Activated CD4-positive, alpha-beta T cell treated with anti-CD3 and anti-CD28 coated beads for 1 hour (primary cell): ENCODE results near the gene AMFR.

Experiments used
- DNase-seq: peaks from one replicate; pipeline ENCODE4 v3.0.0-alpha.2; 2020

AMFR gene

DNA sequence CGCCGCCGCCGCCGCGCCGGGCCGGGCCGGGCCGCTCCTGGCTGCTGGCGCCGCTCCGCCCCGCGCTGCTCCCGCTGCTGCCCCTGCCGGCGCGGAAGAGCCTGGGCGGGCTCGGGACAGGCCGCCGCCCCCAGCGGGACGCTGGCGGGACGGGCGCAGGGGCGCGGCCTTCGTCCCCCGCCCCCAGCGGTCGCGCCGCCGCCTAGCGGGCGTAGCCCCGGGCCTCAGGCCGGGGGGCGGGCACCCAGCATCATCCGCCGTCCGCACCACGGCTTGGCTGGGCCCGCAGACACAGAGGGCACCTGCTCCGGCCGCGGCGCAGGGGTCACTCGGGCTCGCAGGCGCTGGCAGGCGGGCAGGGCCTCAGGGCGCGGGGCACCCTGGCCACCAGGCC is at the start of gene AMFR:
AMFR (minus strand) TSS at position 107 of the 394 bp plus-strand sequence. CDS start 218 bp downstream, outside the sequence.
- peak; percentile 47 for DNase-seq

DNA sequence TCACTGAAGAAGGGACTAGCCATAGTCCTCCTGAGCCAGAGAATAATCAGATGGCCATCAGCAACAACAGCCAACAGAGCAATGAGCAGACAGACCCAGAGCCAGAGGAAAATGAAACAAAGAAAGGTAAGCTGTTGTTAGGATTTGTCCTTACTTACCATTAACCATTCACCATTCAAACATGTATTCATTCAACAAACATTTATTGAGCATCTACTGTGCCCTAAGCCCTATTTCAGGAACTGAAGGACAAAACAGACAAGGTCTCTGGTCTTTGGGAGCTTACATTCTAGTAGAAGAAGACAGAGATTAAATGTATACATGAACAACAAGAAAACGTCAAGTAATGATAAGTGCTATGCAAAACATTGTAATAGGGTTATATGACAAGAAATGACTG is 45.3 kb upstream of the AMFR start:
- no peak for DNase-seq

DNA sequence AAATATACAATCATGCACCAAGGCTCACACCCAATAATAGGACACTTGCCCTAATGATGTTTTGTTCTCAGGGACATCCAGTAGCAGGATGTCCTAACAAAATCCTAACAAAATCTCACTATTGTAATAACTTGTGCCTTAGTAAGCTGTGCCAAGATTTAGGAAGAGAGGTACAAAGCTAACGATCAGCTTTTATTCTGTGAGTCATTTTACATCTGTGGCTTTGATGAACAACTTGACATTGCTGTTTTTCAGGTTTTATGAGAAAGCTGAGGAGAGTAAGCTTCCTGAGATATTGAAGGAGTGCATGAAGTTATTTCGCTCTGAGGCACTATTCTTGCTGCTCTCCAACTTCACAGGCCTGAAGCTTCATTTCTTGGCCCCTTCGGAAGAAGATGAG is 44.9 kb upstream of the AMFR start:
- DNase-seq: no peak

- no peak for DNase-seq
Observed at GRCh38 chr16:56469748-56470147, 44.4 kb upstream of the AMFR start.

- DNase-seq: no peak
Observed at GRCh38 chr16:56468800-56469199, 43.5 kb upstream of the AMFR start.

- no peak for DNase-seq
Observed at GRCh38 chr16:56466344-56466743, 41.0 kb upstream of the AMFR start.

GRCh38 chr16:56463153-56463552 is 37.8 kb upstream of the AMFR start:
- no peak for DNase-seq

DNA sequence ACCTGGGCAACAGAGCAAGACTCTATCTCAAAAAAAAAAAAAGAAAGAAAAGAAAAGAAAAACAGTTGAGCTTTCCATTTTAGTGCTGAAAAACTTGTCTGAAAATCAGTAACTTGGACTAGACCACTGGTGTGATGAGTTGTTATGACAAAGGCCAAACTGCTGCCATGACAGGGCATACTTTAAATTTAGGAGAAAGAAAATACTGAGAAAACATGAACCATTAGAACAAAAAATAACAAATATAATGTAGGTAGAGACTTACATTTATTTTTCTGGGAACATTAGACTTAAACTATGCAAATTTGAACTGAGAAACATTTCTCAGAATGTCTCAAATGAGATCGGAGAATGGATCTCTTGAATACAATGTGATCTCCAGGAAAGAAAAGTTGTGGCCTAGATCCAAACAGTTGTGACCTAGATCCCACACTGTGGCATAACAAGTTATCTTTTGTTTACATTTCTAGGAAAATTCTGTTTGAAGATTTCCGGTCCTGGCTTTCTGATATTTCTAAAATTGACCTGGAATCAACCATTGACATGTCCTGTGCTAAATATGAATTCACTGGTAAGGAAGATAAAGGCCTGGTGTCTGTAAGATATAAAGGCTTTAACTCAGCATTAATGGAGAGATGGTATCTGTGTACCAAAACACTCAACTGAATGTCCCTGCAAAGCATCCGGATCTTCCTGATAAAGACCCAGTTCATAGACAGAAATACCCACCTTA is 36.9 kb upstream of the AMFR start:
- no peak for DNase-seq

DNA sequence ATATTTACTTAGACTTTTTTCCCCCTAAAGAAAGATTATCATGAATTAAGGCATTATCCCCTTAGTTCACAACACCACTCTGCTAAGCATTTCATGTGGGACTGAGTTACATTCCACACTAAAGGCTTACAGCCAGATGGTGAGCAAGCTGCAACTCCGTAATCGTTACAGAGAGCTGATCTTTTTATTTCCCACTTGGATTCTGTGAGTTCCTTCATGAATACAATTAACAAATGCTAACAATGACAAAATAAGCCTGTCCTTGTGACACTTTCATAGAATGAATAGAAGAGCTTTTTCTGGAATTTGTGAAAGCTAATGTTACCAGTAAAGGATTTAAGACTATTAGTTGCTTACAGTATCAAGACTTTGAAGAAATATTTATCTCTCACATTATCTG is 34.8 kb upstream of the AMFR start:
- no peak for DNase-seq

- DNase-seq: no peak
Observed at GRCh38 chr16:56457927-56458470, 32.7 kb upstream of the AMFR start.

DNA sequence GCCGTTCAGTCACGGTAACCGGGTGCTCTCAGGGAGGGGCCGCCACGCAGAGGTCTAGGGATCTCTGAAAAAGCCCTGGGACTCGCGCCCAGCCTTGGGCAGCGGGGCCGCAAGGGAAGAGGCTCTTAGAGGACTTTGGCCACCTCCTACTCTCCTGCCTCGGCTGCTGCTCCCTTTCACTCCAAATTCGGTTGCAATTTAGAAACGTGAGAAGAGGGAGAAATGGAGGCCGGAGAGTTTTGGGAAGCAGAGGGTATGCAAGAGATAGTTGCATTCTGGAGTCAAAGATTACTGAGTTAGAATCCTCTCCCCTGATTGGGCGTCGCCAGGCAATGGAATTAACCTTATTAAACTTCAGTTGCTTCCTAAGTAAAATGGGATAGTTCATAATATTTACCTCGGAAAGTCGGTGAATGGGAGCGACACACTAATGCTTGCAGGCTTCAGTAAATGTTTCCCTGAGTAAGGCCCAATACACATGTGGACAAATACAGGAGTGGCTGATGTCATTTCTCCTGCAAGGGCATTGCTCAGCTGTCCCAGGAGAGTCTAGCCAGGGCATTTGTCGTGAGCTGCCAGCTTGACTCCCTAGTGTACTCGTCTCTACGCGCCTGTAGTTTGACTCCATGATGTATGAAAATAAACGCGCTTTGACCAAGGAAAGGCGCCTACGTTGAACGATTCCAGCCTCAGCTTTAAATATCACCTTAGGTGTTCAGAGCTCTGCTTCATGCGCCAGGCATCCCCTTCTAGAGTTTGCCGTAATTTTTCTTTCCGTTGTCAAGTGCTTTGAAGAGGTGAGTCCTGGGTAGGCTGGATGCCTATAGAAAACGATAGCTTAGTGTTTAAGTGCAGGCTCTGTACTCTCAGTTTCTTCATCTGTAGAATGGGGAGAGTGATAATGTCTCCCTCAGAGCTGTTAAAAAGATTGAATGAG is 26.7 kb upstream of the AMFR start:
- no peak for DNase-seq

DNA sequence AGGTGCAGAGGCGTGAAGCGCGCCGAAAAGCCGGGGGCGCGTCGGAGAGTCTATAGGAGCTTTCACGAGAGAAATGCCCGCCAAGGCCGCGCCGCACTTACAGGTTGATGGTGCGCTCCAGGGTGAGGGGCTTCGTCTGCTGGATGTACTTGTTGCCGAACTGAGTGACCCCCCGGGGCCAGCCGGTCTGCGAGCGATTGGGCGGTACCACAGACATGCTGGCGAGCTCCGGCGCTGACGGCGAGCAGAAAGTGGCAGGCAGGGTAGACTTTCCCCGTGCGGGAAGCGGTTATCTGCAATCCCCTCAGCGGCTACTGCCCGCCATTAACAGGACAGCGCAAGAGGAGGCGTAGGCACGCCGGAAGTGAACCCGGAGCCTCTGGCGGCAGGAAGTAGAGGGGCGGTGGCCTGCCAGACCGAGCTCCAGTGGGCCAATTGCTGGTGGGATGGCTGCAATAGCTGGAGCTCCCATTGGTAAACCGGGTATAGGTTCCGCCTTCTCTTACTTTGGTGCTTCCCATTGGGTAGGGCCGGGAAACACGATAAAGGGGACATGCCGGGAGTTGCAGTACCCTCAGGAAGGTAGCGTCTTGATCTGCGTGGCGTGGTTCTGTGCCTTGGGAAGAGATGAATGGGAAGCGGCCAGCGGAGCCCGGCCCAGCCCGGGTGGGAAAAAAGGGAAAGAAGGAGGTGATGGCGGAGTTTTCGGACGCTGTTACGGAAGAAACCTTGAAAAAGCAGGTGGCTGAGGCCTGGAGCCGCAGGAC is 25.8 kb upstream of the AMFR start, which contains the start of the genes NUDT21 and OGFOD1:
NUDT21 (minus strand) TSS at position 347 of the 767 bp plus-strand sequence; CDS start at position 217, 130 bp downstream.
OGFOD1 (plus strand) TSS at position 569 of the 767 bp plus-strand sequence; CDS start at position 628, 59 bp downstream.
- peak; percentile 86 for DNase-seq

DNA sequence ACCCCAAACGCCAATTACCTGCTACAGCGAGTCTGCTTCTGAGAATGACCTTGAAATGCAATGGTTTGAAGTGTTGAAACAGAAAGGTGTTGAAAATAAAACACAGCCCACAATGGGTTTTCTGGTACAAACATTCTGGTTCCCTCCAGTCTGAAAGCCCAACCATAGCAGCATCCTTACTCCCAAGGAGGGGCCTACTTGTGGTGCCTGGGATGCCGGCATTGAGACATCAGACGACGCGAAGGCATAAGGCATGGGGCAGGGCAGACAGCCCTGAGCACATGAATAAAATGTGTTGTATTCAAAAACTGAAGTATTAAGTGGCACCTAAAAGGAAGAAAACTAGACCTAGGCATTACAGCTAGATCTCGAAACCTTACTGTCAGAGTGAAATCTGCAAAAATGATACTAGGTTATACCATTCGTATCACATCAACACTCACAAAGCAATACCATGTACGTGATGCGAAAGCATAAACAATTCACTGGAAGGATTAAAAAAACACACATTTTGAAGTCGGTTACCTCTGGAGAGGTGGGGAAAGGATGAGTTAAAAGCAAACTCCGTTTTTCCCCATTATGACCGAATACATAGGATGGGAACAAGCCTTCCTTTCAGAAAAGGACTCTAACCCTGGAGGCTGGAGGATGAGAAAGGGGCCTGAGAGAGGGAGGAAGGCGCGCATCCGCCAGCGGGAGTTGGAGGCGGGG is 25.1 kb upstream of the AMFR start:
- no peak for DNase-seq

GRCh38 chr16:56448005-56448404 is 22.7 kb upstream of the AMFR start:
- no peak for DNase-seq

DNA sequence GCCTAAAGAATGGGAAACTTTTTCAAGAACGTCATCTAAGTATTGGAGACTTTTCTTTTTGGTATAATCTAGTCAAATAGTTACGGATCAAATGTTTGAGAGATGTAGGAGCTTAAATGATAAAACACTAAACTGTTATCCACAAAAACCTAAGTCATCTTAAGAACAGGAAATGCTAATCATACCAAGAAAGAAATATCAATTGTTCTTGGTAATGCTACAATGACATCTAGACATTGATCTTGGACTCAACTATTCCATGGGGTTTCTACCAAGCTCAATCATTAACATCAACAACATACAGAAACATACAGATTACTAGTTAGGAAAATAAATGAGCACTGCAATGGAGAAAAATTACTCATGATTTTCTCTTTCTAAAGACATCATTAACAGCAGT is 21.9 kb upstream of the AMFR start:
- no peak for DNase-seq

DNA sequence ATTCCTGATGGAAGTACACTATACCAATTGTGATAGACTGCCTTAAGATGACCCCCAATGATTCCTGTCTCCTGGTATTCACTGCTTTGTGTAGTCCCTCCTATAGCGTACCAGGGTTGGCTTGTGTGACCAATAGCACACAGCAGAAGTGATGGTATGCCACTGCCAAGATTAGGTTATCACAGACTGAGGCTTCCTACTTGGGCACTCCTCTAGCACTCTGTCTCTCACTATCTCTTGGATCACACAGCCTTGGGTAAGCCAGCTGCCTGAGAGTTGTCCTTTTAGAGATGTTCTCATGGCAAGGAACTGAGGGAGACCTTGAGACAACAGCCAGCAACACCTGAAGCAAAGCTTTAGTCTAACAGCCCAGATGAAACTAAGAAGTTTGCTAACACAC is 12.7 kb upstream of the AMFR start:
- DNase-seq: no peak

GRCh38 chr16:56436258-56436657 is 10.9 kb upstream of the AMFR start:
- DNase-seq: no peak

DNA sequence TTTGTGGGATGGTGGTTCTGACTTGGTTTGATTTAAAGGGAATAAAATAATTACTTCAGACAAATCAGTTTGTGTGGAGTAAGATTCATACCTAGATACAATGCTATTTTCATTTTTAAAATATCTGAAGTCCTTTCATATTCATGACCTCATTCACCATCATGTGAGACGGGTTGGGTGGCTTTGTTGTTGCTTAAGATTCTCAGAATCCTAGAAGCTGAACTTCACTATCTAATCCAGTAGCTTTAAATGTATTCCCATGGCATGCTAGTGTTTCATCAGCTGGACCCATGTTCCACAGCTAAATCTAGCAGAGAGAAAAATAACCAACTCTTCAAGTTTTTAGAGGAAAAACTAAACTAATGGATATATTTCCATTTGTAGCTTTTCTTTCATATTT is 2.7 kb upstream of the AMFR start:
- DNase-seq: no peak

GRCh38 chr16:56426585-56426984 is 1.2 kb upstream of the AMFR start:
- no peak for DNase-seq

GRCh38 chr16:56424791-56425438 is 430 bp downstream of the AMFR start:
- DNase-seq: peak; percentile 16

GRCh38 chr16:56424404-56424764 is 961 bp downstream of the AMFR start:
- DNase-seq: no peak
